GM10266 (cell line): ENCODE results near the gene SLC22A13.

ENCODE experiments used
- DNase-seq: peaks from one replicate; pipeline ENCODE4 v3.0.0; 2012; ENCODE audit errors: extremely low spot score
- CTCF ChIP-seq: IDR thresholded peaks from 2 replicates; pipeline ENCODE4 v1.5.1; 2012; ENCODE audit warnings: mild to moderate bottlenecking, low read depth; ENCODE audit not compliant: control insufficient read depth, insufficient read depth; ENCODE audit errors: missing control alignments

SLC22A13 gene

GRCh38 chr3:38306941-38307340, 41.3 kb downstream of the SLC22A13 start:
- TF ChIP-seq CTCF = no peak
- no peak for DNase-seq

GRCh38 chr3:38307599-38307998, 42.0 kb downstream of the SLC22A13 start:
- no peak for DNase-seq
- no peak for TF ChIP-seq CTCF

GRCh38 chr3:38308456-38308855, 42.8 kb downstream of the SLC22A13 start:
- TF ChIP-seq CTCF = no peak
- DNase-seq = no peak

GRCh38 chr3:38311476-38311875, 45.9 kb downstream of the SLC22A13 start:
- DNase-seq = no peak
- TF ChIP-seq CTCF = no peak

GRCh38 chr3:38311941-38312340, 46.3 kb downstream of the SLC22A13 start:
- TF ChIP-seq CTCF = no peak
- DNase-seq = no peak

- no peak for DNase-seq
- no peak for TF ChIP-seq CTCF
Measured at GRCh38 chr3:38312356-38312755, 46.7 kb downstream of the SLC22A13 start.

- no peak for TF ChIP-seq CTCF
- DNase-seq = no peak
Measured at GRCh38 chr3:38313263-38313662, 47.7 kb downstream of the SLC22A13 start.

GRCh38 chr3:38313695-38314094, 48.1 kb downstream of the SLC22A13 start:
- no peak for TF ChIP-seq CTCF
- no peak for DNase-seq
